HL-60/S4 treated with retinoic acid at 250 ng/mL for 4 days and 3 days (cell line): ENCODE measurements around the gene SLC17A2.
"Not testable (repeated sequence)": the region's sequence is repeated elsewhere in the genome, so short reads cannot be mapped to it uniquely, and the experiment has no call there.

Source experiments
- in situ Hi-C: fragments of 300-500 bp; cut with MboI; formaldehyde crosslinking; loops from 2 replicates; pipeline ENCODE4 v1.7.0; 2022; ENCODE audit warnings: low sequenced_read_pairs

Gene SLC17A2

GRCh38 chr6:25951296-25952032 lies 21.0 kb upstream of the SLC17A2 start:
- in situ Hi-C loops = no loop called here

GRCh38 chr6:25950297-25950696 lies 19.8 kb upstream of the SLC17A2 start:
- in situ Hi-C loops = no loop called here

- in situ Hi-C loops = no loop called here
Observed at GRCh38 chr6:25949695-25950094, 19.2 kb upstream of the SLC17A2 start.

- in situ Hi-C loops = not testable (repeated sequence)
Observed at GRCh38 chr6:25947492-25947891, 17.0 kb upstream of the SLC17A2 start.

- in situ Hi-C loops = no loop called here
Observed at GRCh38 chr6:25946631-25947030, 16.1 kb upstream of the SLC17A2 start.

GRCh38 chr6:25945738-25946137 lies 15.2 kb upstream of the SLC17A2 start:
- in situ Hi-C loops = not testable (repeated sequence)

GRCh38 chr6:25944688-25945574 lies 14.4 kb upstream of the SLC17A2 start:
- in situ Hi-C loops = no loop called here

- in situ Hi-C loops = no loop called here
Observed at GRCh38 chr6:25943887-25944286, 13.4 kb upstream of the SLC17A2 start.

GRCh38 chr6:25942561-25943147 lies 12.2 kb upstream of the SLC17A2 start:
- in situ Hi-C loops = no loop called here

- in situ Hi-C loops = no loop called here
Observed at GRCh38 chr6:25939593-25939992, 9.1 kb upstream of the SLC17A2 start.

GRCh38 chr6:25935953-25936352 lies 5.5 kb upstream of the SLC17A2 start:
- in situ Hi-C loops = no loop called here

GRCh38 chr6:25934735-25935313 lies 4.3 kb upstream of the SLC17A2 start:
- in situ Hi-C loops = no loop called here

GRCh38 chr6:25934156-25934555 lies 3.7 kb upstream of the SLC17A2 start:
- in situ Hi-C loops = no loop called here

- in situ Hi-C loops = no loop called here
Observed at GRCh38 chr6:25931411-25931709, 869 bp upstream of the SLC17A2 start.

- in situ Hi-C loops = not testable (repeated sequence)
Observed at GRCh38 chr6:25929785-25930184, 706 bp downstream of the SLC17A2 start.

GRCh38 chr6:25928562-25929324 lies 1.7 kb downstream of the SLC17A2 start:
- in situ Hi-C loops = no loop called here

- in situ Hi-C loops = no loop called here
Observed at GRCh38 chr6:25927756-25928216, 2.7 kb downstream of the SLC17A2 start.

- in situ Hi-C loops = no loop called here
Observed at GRCh38 chr6:25927178-25927577, 3.3 kb downstream of the SLC17A2 start.

GRCh38 chr6:25925876-25926275 lies 4.6 kb downstream of the SLC17A2 start:
- in situ Hi-C loops = no loop called here

GRCh38 chr6:25922301-25922700 lies 8.2 kb downstream of the SLC17A2 start:
- in situ Hi-C loops = no loop called here
